Prostate gland (tissue), 2 donors: ENCODE measurements around the gene MAP1LC3C.

ENCODE experiments used
- CTCF ChIP-seq, 4 experiments: fragments of 200-600 bp in 2 of 4; fragments of 450-650 bp in 2 of 4; sonication (generic) in 2 of 4; IDR thresholded peaks; 1 replicate in 3 of 4; 2 replicates in 1 of 4; pipeline ENCODE4 v1.5.1; 2016 to 2019; ENCODE audit warnings: antibody characterized with exemption in 4 of 4, mild to moderate bottlenecking in 2 of 4, moderate library complexity in 2 of 4
- POLR2A ChIP-seq: fragments of 450-650 bp; IDR thresholded peaks from one replicate; pipeline ENCODE4 v1.6.1; 2016; ENCODE audit warnings: antibody characterized with exemption, mild to moderate bottlenecking

GRCh38 chr1:242043165-242043564 is 44.3 kb upstream of the MAP1LC3C start:
- TF ChIP-seq CTCF (IDR thresholded peaks at IDR 0.05) (no peak), POLR2A (no peak)
